HepG2 (cell line): ENCODE data around the gene STX10. TPM values are rescaled to one million over a fixed set of nuclear protein-coding genes. Genes with fewer than 3 reads are reported as not detected.

Source experiments
- EEA1 ChIP-seq: sonication (generic); formaldehyde crosslinking; IDR thresholded peaks from 2 replicates; pipeline ENCODE4 v1.5.1; 2020; ENCODE audit warnings: mild to moderate bottlenecking, missing genetic modification reagents, borderline replicate concordance
- FOXK2 ChIP-seq: fragments of 450-650 bp; IDR thresholded peaks from 2 replicates; pipeline ENCODE4 v1.6.1; 2016
- MIER3 ChIP-seq: IDR thresholded peaks from 2 replicates; pipeline ENCODE4 v1.6.1; 2016; ENCODE audit warnings: missing compliant biosample characterization, borderline replicate concordance
- MTF2 ChIP-seq: sonication (generic); formaldehyde crosslinking; IDR thresholded peaks from 2 replicates; pipeline ENCODE4 v1.5.0; 2020; ENCODE audit warnings: missing genetic modification reagents, borderline replicate concordance
- MYC ChIP-seq: sonication (generic); formaldehyde crosslinking; IDR thresholded peaks from 2 replicates; pipeline ENCODE4 v1.9.0; 2021; ENCODE audit warnings: missing genetic modification reagents, borderline replicate concordance
- MYNN ChIP-seq: sonication (generic); formaldehyde crosslinking; IDR thresholded peaks from 2 replicates; pipeline ENCODE4 v1.4.0; 2020; ENCODE audit warnings: mild to moderate bottlenecking, low read depth, missing genetic modification reagents
- NFATC3 ChIP-seq: sonication (generic); formaldehyde crosslinking; IDR thresholded peaks from 2 replicates; pipeline ENCODE4 v1.5.1; 2020; ENCODE audit warnings: mild to moderate bottlenecking, missing genetic modification reagents
- NFKBIZ ChIP-seq: IDR thresholded peaks from 2 replicates; pipeline ENCODE4 v1.6.1; 2018; ENCODE audit warnings: missing genetic modification reagents, missing compliant biosample characterization
- NONO ChIP-seq, 2 experiments: fragments of 450-650 bp in 1 of 2; sonication (generic) in 1 of 2; formaldehyde crosslinking in 1 of 2; IDR thresholded peaks in 1 of 2; conservative IDR thresholded peaks in 1 of 2; 2 replicates each; pipeline versions ENCODE4 v1.6.1 to v1.8.0; 2017 to 2022; ENCODE audit warnings: mild to moderate bottlenecking in 1 of 2, missing genetic modification reagents in 1 of 2, moderate library complexity in 1 of 2
- REL ChIP-seq: sonication (generic); formaldehyde crosslinking; conservative IDR thresholded peaks from 2 replicates; pipeline ENCODE4 v1.8.0; 2022; ENCODE audit warnings: mild to moderate bottlenecking, missing genetic modification reagents, moderate library complexity
- SRY ChIP-seq: sonication (generic); formaldehyde crosslinking; IDR thresholded peaks from 2 replicates; pipeline ENCODE4 v1.8.0; 2022; ENCODE audit warnings: mild to moderate bottlenecking, missing genetic modification reagents
- SYNCRIP ChIP-seq: fragments of 200-400 bp; formaldehyde crosslinking; IDR thresholded peaks from 2 replicates; pipeline ENCODE4 v1.6.1; 2018; ENCODE audit warnings: mild to moderate bottlenecking, low read depth, low read length; ENCODE audit not compliant: insufficient read depth
- TEAD2 ChIP-seq: sonication (generic); formaldehyde crosslinking; IDR thresholded peaks from 2 replicates; pipeline ENCODE4 v1.9.0; 2021; ENCODE audit warnings: missing genetic modification reagents
- ZFP62 ChIP-seq: sonication (generic); formaldehyde crosslinking; IDR thresholded peaks from 2 replicates; pipeline ENCODE4 v1.4.0; 2020; ENCODE audit warnings: missing genetic modification reagents
- ZNF30 ChIP-seq: sonication (generic); formaldehyde crosslinking; IDR thresholded peaks from 2 replicates; pipeline ENCODE4 v1.5.0; 2020; ENCODE audit warnings: mild to moderate bottlenecking, missing genetic modification reagents
- ZNF33A ChIP-seq: sonication (generic); formaldehyde crosslinking; IDR thresholded peaks from 2 replicates; pipeline ENCODE4 v1.5.1; 2020; ENCODE audit warnings: missing genetic modification reagents, mild to moderate bottlenecking, moderate library complexity, borderline replicate concordance
- ZNF350 ChIP-seq: sonication (generic); formaldehyde crosslinking; IDR thresholded peaks from 2 replicates; pipeline ENCODE4 v1.4.0; 2020; ENCODE audit warnings: mild to moderate bottlenecking, low read depth, missing genetic modification reagents, borderline replicate concordance
- ZNF501 ChIP-seq: sonication (generic); formaldehyde crosslinking; IDR thresholded peaks from 2 replicates; pipeline ENCODE4 v1.5.1; 2020; ENCODE audit warnings: mild to moderate bottlenecking, moderate library complexity, missing genetic modification reagents
- polyA plus RNA-seq, 8 experiments: library from polyadenylated mRNA; depleted of rRNA in 3 of 8; stranded (reverse) in 7 of 8; unstranded in 1 of 8; fragments of >200 nt; fragmentation: Illumina TruSeq in 4 of 8; extraction: Trizol in 4 of 8; gene quantifications; 2 replicates each; pipeline versions ENCODE4 v1.2.1 to v1.2.3, GENCODE V29; 2011 to 2016; ENCODE audit warnings: low read depth in 4 of 8, missing spikeins in 1 of 8, mixed read lengths in 1 of 8; ENCODE audit not compliant: insufficient read depth in 1 of 8
- total RNA-seq, 5 experiments: library from RNA; depleted of rRNA; stranded (reverse); fragments of >200 nt; fragmentation: Illumina TruSeq; extraction: Trizol; gene quantifications; 2 replicates each; pipeline ENCODE4 v1.2.3, GENCODE V29; 2016; ENCODE audit warnings: low read depth in 1 of 5
- TF ChIP-seq, protein P1 (sequence below): sonication (generic); formaldehyde crosslinking; IDR thresholded peaks from 2 replicates; pipeline ENCODE4 v1.8.1; 2023; ENCODE audit warnings: mild to moderate bottlenecking, moderate library complexity, missing genetic modification reagents
- TF ChIP-seq, protein P2 (sequence below): IDR thresholded peaks from 2 replicates; pipeline ENCODE4 v1.6.1; 2016
- TF ChIP-seq, protein P3 (sequence below), 2 experiments: fragments of 450-650 bp in 1 of 2; sonication (generic) in 1 of 2; formaldehyde crosslinking; IDR thresholded peaks; 2 replicates each; pipeline versions ENCODE4 v1.5.0 to v1.8.0; 2020 to 2022; ENCODE audit warnings: mild to moderate bottlenecking in 1 of 2, missing genetic modification reagents in 1 of 2
- TF ChIP-seq, protein P4 (sequence below): sonication (generic); formaldehyde crosslinking; IDR thresholded peaks from 2 replicates; pipeline ENCODE4; 2020; ENCODE audit warnings: missing genetic modification reagents, mild to moderate bottlenecking, borderline replicate concordance

Gene STX10
- total and polyA plus RNA-seq, 2 of the 13 experiments (the other 11 are each of a cell fraction or from before 2014, with no cell fraction given): 47.9 to 66.4 TPM

DNA sequence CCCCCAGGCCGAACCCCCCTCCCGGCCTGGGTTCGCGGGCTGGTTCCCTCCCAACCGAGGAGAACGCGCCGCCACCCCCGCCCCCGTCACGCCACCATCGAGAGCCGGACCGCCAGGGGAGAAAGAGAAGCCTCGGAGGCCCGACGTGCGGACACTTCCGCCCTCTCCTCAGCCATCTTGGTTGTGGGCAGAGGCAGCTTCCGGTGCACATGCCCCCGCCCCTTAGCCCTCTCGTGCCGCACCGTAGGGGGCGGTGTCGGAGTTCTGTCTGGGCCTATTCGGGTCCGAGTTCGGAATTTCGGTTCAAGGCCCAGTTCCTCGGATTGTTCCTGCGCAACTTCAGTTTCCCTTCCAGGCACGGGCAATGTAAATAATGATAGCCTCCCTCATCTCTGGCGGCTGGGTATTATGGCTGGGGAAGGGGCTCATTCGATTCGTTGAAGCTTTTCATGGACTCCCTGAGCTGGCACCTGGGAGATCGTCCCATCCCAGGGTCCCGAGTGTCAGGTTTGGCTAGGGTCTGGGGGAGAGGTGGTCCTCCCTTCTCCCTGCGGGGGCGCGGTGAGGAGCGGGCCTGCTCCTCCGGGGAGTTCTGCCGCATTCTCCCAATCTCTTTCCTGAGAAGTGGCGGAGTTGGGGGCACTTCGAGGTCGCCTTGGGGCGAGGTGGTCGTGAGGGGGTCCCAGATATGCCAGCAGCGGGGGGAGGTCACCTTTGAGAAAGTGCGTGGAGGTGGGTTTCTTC, at the start of gene STX10, which contains the start of gene IER2 (continued):
- peak; percentile 81 for TF ChIP-seq MYC (CRISPR knock-in tag)
- TF ChIP-seq SRY: no peak; the same call in 1 of the 2 replicates
- TF ChIP-seq REL (CRISPR knock-in tag): 0 out of 2 replicates have a peak, but pooled peaks have one; percentile 52
- peak; percentile 83; the same call in 1 of the 2 replicates for TF ChIP-seq MIER3 (CRISPR knock-in tag)
- TF ChIP-seq MYNN (CRISPR knock-in tag): no peak; the same call in 1 of the 2 replicates
- TF ChIP-seq ZFP62 (CRISPR knock-in tag): no peak
- TF ChIP-seq FOXK2: no peak
- no peak for TF ChIP-seq SYNCRIP
- no peak for TF ChIP-seq TEAD2
- TF ChIP-seq NFATC3: no peak
- no peak for TF ChIP-seq NONO (IDR thresholded peaks at IDR 0.05)
- TF ChIP-seq NONO (CRISPR knock-in tag; conservative IDR thresholded peaks at IDR 0.05): peak; percentile 88
- TF ChIP-seq, protein P1, sequence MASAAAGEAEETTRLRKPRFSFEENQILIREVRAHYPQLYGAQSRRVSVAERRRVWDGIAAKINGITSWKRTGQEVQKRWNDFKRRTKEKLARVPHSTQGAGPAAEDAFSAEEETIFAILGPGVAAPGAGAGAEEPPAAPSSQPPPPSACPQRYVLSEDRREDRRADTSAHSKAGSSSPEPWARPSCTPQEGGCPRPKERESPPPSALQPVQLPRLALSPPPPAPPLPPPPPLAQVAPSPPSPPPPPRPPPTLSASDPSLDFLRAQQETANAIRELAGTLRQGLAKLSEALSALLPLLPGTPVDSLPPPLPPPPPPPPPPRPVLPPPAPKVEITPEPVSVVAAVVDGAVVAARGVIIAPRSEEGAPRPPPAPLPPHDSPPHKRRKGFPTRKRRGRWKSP (CRISPR knock-in tag): peak; percentile 36; the same call in 1 of the 2 replicates
- no peak for TF ChIP-seq EEA1 (CRISPR knock-in tag)
- TF ChIP-seq ZNF33A (CRISPR knock-in tag): no peak
- TF ChIP-seq, protein P2, sequence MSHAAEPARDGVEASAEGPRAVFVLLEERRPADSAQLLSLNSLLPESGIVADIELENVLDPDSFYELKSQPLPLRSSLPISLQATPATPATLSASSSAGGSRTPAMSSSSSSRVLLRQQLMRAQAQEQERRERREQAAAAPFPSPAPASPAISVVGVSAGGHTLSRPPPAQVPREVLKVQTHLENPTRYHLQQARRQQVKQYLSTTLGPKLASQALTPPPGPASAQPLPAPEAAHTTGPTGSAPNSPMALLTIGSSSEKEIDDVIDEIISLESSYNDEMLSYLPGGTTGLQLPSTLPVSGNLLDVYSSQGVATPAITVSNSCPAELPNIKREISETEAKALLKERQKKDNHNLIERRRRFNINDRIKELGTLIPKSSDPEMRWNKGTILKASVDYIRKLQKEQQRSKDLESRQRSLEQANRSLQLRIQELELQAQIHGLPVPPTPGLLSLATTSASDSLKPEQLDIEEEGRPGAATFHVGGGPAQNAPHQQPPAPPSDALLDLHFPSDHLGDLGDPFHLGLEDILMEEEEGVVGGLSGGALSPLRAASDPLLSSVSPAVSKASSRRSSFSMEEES (CRISPR knock-in tag): peak; percentile 83
- TF ChIP-seq ZNF30 (CRISPR knock-in tag): no peak
- TF ChIP-seq, protein P3, sequence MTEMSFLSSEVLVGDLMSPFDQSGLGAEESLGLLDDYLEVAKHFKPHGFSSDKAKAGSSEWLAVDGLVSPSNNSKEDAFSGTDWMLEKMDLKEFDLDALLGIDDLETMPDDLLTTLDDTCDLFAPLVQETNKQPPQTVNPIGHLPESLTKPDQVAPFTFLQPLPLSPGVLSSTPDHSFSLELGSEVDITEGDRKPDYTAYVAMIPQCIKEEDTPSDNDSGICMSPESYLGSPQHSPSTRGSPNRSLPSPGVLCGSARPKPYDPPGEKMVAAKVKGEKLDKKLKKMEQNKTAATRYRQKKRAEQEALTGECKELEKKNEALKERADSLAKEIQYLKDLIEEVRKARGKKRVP (CRISPR knock-in tag; IDR thresholded peaks at IDR 0.05): peak in 1 of 2 experiments; percentile 59; a peak in 1 of 4 replicates
- peak; percentile 62; the same call in 1 of the 2 replicates for TF ChIP-seq MTF2 (CRISPR knock-in tag)
- TF ChIP-seq NFKBIZ (CRISPR knock-in tag): peak; percentile 84; the same call in 1 of the 2 replicates
- TF ChIP-seq ZNF501: peak; percentile 88
- TF ChIP-seq ZNF350: peak; percentile 90
- TF ChIP-seq, protein P4, sequence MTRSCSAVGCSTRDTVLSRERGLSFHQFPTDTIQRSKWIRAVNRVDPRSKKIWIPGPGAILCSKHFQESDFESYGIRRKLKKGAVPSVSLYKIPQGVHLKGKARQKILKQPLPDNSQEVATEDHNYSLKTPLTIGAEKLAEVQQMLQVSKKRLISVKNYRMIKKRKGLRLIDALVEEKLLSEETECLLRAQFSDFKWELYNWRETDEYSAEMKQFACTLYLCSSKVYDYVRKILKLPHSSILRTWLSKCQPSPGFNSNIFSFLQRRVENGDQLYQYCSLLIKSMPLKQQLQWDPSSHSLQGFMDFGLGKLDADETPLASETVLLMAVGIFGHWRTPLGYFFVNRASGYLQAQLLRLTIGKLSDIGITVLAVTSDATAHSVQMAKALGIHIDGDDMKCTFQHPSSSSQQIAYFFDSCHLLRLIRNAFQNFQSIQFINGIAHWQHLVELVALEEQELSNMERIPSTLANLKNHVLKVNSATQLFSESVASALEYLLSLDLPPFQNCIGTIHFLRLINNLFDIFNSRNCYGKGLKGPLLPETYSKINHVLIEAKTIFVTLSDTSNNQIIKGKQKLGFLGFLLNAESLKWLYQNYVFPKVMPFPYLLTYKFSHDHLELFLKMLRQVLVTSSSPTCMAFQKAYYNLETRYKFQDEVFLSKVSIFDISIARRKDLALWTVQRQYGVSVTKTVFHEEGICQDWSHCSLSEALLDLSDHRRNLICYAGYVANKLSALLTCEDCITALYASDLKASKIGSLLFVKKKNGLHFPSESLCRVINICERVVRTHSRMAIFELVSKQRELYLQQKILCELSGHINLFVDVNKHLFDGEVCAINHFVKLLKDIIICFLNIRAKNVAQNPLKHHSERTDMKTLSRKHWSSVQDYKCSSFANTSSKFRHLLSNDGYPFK: peak; percentile 86
